Measurements from ENCODE around the gene ITPK1. TPM values are rescaled to one million over a fixed set of nuclear protein-coding genes. Genes with fewer than 3 reads are reported as not detected.

The ITPK1 gene
- total RNA-seq, 1 experiment from 2014 or later, result 88.6 TPM

DNA sequence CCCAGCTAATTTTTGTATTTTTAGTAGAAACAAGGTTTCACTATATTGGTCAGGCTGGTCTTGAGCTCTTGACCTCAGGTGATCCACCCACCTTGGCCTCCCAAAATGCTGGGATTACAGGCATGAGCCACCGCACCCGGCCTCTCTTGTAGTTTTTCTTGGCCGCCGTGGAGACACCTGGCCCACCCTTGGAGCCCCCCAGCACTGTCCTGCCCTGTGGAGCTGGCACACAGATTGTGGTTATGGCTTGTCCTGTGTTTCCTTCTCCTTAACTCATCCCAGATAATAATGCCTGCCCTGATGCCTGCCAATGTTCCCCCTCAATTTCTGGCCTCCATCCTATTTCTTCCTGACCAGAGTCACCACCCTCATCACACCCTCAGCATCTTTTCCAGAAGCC lies 134.9 kb downstream of the ITPK1 start:
- Histone ChIP-seq H2AFZ (no peak overlapping the region), H3K4me2 (no peak overlapping the region), H3K27ac (no peak overlapping the region), H3K4me1 (replicated peaks; ENCODE audit: insufficient read depth) (peaks cover 3% of the 10 kb centered on the region), H3K9me3 (ENCODE audit: insufficient read depth, low read depth) (peaks cover 13% of the 10 kb centered on the region; the same call in 1 of the 2 replicates), H3F3A (ENCODE audit: insufficient read depth, low read depth) (no peaks in the 10 kb centered on the region), H3K27me3 (ENCODE audit: insufficient read depth, low read depth) (no peaks in the 10 kb centered on the region), H3K79me2 (ENCODE audit: low read depth) (0 out of 2 replicates have a peak, but pooled peaks cover 5% of the 10 kb centered on the region), H3K36me3 (ENCODE audit: low read depth) (no peaks in the 10 kb centered on the region; the same call in none of the 2 replicates), H3K9me2 (ENCODE audit: insufficient read depth) (no peaks in the 10 kb centered on the region), H3K4me3 (no peak overlapping the region), H4K20me1 (ENCODE audit: insufficient read depth) (no peaks in the 10 kb centered on the region)
- intact Hi-C loops (cut with micrococcal nuclease; ENCODE audit: unreplicated experiment), result no loop called here
- no peak for DNase-seq
- BruUV-seq (replicated peaks), result no TSS peak
- ChIA-PET CTCF (no interaction called here), POLR2A (ENCODE audit: unreplicated experiment) (no interaction called here)
- TF ChIP-seq EZH2 (IDR thresholded peaks at IDR 0.05; ENCODE audit: low read depth), result no peak
- TF ChIP-seq, protein P1, sequence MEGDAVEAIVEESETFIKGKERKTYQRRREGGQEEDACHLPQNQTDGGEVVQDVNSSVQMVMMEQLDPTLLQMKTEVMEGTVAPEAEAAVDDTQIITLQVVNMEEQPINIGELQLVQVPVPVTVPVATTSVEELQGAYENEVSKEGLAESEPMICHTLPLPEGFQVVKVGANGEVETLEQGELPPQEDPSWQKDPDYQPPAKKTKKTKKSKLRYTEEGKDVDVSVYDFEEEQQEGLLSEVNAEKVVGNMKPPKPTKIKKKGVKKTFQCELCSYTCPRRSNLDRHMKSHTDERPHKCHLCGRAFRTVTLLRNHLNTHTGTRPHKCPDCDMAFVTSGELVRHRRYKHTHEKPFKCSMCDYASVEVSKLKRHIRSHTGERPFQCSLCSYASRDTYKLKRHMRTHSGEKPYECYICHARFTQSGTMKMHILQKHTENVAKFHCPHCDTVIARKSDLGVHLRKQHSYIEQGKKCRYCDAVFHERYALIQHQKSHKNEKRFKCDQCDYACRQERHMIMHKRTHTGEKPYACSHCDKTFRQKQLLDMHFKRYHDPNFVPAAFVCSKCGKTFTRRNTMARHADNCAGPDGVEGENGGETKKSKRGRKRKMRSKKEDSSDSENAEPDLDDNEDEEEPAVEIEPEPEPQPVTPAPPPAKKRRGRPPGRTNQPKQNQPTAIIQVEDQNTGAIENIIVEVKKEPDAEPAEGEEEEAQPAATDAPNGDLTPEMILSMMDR (conservative IDR thresholded peaks at IDR 0.05), result no peak

DNA sequence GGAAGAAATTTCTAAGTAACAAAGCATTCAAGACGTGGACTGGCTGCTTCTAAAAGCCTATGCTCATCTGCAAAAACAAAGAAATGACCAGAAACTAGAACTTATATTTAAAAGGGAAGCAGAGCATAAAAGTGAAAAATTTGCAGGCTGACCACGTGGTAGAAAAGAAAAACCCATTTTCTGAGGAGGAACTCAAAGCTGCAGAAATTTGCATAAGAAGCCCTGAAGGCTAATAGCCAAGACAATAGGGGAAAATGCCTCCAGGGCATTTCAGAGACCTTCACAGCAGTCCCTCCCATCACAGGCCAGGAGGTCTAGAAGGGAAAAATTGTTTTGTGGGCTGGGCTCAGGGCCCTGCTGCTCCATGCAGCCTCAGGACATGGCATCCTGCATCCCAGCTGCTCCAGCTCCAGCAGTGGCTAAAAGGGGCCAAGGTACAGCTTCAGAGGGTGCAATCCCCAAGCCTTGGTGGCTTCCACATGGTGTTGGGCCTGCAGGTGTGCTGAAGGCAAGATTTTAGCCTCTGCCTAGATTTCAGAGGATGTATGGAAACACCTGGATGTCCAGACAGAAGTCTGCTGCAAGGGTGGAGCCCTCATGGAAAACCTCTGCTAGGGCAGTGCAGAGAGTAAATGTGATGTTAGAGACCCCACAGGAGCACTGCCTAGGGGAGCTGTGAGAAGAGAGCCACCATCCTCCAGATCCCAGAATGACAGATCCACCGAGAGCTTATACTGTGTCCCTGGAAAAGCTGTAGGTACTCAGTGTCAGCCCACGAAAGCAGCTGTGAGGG lies 137.3 kb downstream of the ITPK1 start:
- CTCF ChIA-PET, result no interaction called here
- Histone ChIP-seq H3K9me2 (ENCODE audit: insufficient read depth) (no peaks in the 10 kb centered on the region), H3K9me3 (ENCODE audit: insufficient read depth, low read depth) (peaks cover 13% of the 10 kb centered on the region; the same call in 1 of the 2 replicates), H3K4me2 (no peak overlapping the region), H3K27me3 (ENCODE audit: insufficient read depth, low read depth) (no peaks in the 10 kb centered on the region), H2AFZ (no peak overlapping the region), H4K20me1 (ENCODE audit: insufficient read depth) (no peaks in the 10 kb centered on the region), H3K27ac (no peak overlapping the region), H3K4me1 (replicated peaks; ENCODE audit: insufficient read depth) (no peaks in the 10 kb centered on the region), H3F3A (ENCODE audit: insufficient read depth, low read depth) (no peaks in the 10 kb centered on the region), H3K36me3 (ENCODE audit: low read depth) (no peaks in the 10 kb centered on the region; the same call in none of the 2 replicates), H3K79me2 (ENCODE audit: low read depth) (no peaks in the 10 kb centered on the region), H3K4me3 (no peak overlapping the region)
- POLR2A ChIA-PET (ENCODE audit: unreplicated experiment), result no interaction called here
- intact Hi-C loops (cut with micrococcal nuclease; ENCODE audit: unreplicated experiment), result no loop called here
- TF ChIP-seq, protein P1 (conservative IDR thresholded peaks at IDR 0.05), result no peak
- no TSS peak for BruUV-seq (replicated peaks)
- no peak for DNase-seq

DNA sequence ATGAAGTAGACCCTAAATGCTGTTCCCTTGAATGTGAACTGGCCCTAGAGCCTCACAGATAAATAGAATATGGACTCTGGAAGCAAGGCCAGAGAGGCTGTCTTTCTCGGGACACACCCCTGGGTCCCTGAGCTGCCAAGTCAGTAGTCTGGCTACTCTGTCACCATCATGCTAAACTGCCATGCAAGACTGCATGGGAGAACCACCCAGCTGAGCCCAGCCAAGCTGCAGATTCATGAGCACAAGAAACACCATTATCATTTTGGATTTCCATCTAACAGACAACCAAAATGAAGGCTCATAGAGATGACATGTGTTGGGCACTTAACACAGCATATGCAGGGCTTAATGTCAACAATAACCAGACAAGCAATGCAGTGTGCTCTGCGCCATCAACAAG lies 139.5 kb downstream of the ITPK1 start:
- H3K27ac ChIP-seq, result no peak overlapping the region
- H3K9me2 ChIP-seq (ENCODE audit: insufficient read depth), result no peaks in the 10 kb centered on the region
- BruUV-seq (replicated peaks), result no TSS peak
- H3K36me3 ChIP-seq (ENCODE audit: low read depth), result no peaks in the 10 kb centered on the region; the same call in 1 of the 2 replicates
- peaks cover 13% of the 10 kb centered on the region; the same call in 1 of the 2 replicates for H3K9me3 ChIP-seq (ENCODE audit: insufficient read depth, low read depth)
- ChIA-PET POLR2A (ENCODE audit: unreplicated experiment) (no interaction called here), CTCF (no interaction called here)
- H3K4me2 ChIP-seq, result no peak overlapping the region
- H3K4me3 ChIP-seq, result no peak overlapping the region
- no peak for DNase-seq
- intact Hi-C loops (cut with micrococcal nuclease; ENCODE audit: unreplicated experiment), result no loop called here
- H3K79me2 ChIP-seq (ENCODE audit: low read depth), result 0 out of 2 replicates have a peak, but pooled peaks cover 6% of the 10 kb centered on the region
- no peaks in the 10 kb centered on the region; the same call in 1 of the 2 replicates for H4K20me1 ChIP-seq (ENCODE audit: insufficient read depth)
- H3K4me1 ChIP-seq (replicated peaks; ENCODE audit: insufficient read depth), result no peaks in the 10 kb centered on the region
- no peaks in the 10 kb centered on the region for H3K27me3 ChIP-seq (ENCODE audit: insufficient read depth, low read depth)
- H3F3A ChIP-seq (ENCODE audit: insufficient read depth, low read depth), result no peaks in the 10 kb centered on the region; the same call in 1 of the 2 replicates
- H2AFZ ChIP-seq, result no peak overlapping the region
- no peak for TF ChIP-seq EZH2 (IDR thresholded peaks at IDR 0.05; ENCODE audit: low read depth)
- TF ChIP-seq, protein P1 (conservative IDR thresholded peaks at IDR 0.05), result no peak
